HepG2 (cell line): ENCODE data around the gene TRPM5. TPM values are rescaled to one million over a fixed set of nuclear protein-coding genes. Genes with fewer than 3 reads are reported as not detected.

Source experiments
- KAT7 ChIP-seq: IDR thresholded peaks from 2 replicates; pipeline ENCODE4 v1.6.1; 2018; ENCODE audit warnings: borderline replicate concordance, missing compliant biosample characterization
- LCORL ChIP-seq, 2 experiments: fragments of 450-650 bp in 1 of 2; sonication (generic) in 1 of 2; formaldehyde crosslinking in 1 of 2; IDR thresholded peaks; 2 replicates each; pipeline versions ENCODE4 v1.5.0 to v1.6.1; 2017 to 2020; ENCODE audit warnings: antibody characterized with exemption in 1 of 2, missing genetic modification reagents in 1 of 2
- NFIC ChIP-seq: IDR thresholded peaks from 2 replicates; pipeline ENCODE4 v1.6.1; 2012; ENCODE audit warnings: mild to moderate bottlenecking, low read length, inconsistent platforms
- NPAS2 ChIP-seq: sonication (generic); formaldehyde crosslinking; IDR thresholded peaks from 2 replicates; pipeline ENCODE4 v1.8.0; 2022; ENCODE audit warnings: mild to moderate bottlenecking, missing genetic modification reagents, borderline replicate concordance
- PAX8 ChIP-seq: sonication (generic); formaldehyde crosslinking; IDR thresholded peaks from 2 replicates; pipeline ENCODE4 v1.8.0; 2022; ENCODE audit warnings: mild to moderate bottlenecking, missing genetic modification reagents, borderline replicate concordance
- PLRG1 ChIP-seq: fragments of 450-650 bp; conservative IDR thresholded peaks from 2 replicates; pipeline ENCODE4 v1.6.1; 2016
- SMC3 ChIP-seq: IDR thresholded peaks from 2 replicates; pipeline ENCODE4 v1.6.1; 2011; ENCODE audit warnings: low read length, improper control_type of control experiment
- SP1 ChIP-seq, 2 experiments: fragments of 450-650 bp in 1 of 2; sonication (generic) in 1 of 2; formaldehyde crosslinking in 1 of 2; IDR thresholded peaks; 2 replicates each; pipeline versions ENCODE4 v1.4.0 to v1.6.1; 2016 to 2020; ENCODE audit warnings: missing genetic modification reagents in 1 of 2
- ZKSCAN5 ChIP-seq: sonication (generic); formaldehyde crosslinking; IDR thresholded peaks from 2 replicates; pipeline ENCODE4 v1.5.1; 2020; ENCODE audit warnings: mild to moderate bottlenecking, missing genetic modification reagents
- ZNF292 ChIP-seq: sonication (generic); formaldehyde crosslinking; IDR thresholded peaks from 2 replicates; pipeline ENCODE4 v1.8.1; 2022; ENCODE audit warnings: mild to moderate bottlenecking, low read depth, missing genetic modification reagents, borderline replicate concordance
- ZNF326 ChIP-seq: sonication (generic); formaldehyde crosslinking; IDR thresholded peaks from 2 replicates; pipeline ENCODE4 v1.4.0; 2020; ENCODE audit warnings: missing genetic modification reagents, borderline replicate concordance
- ZNF329 ChIP-seq: sonication (generic); formaldehyde crosslinking; IDR thresholded peaks from 2 replicates; pipeline ENCODE4 v1.9.0; 2021; ENCODE audit warnings: low read depth, mild to moderate bottlenecking, missing genetic modification reagents
- ZNF33A ChIP-seq: sonication (generic); formaldehyde crosslinking; IDR thresholded peaks from 2 replicates; pipeline ENCODE4 v1.5.1; 2020; ENCODE audit warnings: missing genetic modification reagents, mild to moderate bottlenecking, moderate library complexity, borderline replicate concordance
- ZNF569 ChIP-seq: sonication (generic); formaldehyde crosslinking; IDR thresholded peaks from 2 replicates; pipeline ENCODE4 v1.5.0; 2020; ENCODE audit warnings: mild to moderate bottlenecking, missing genetic modification reagents, moderate library complexity, borderline replicate concordance
- ZNF816 ChIP-seq: sonication (generic); formaldehyde crosslinking; IDR thresholded peaks from 2 replicates; pipeline ENCODE4 v1.8.0; 2022; ENCODE audit warnings: missing genetic modification reagents, mild to moderate bottlenecking, borderline replicate concordance
- polyA plus RNA-seq, 8 experiments: library from polyadenylated mRNA; depleted of rRNA in 3 of 8; stranded (reverse) in 7 of 8; unstranded in 1 of 8; fragments of >200 nt; fragmentation: Illumina TruSeq in 4 of 8; extraction: Trizol in 4 of 8; gene quantifications; 2 replicates each; pipeline versions ENCODE4 v1.2.1 to v1.2.3, GENCODE V29; 2011 to 2016; ENCODE audit warnings: low read depth in 4 of 8, missing spikeins in 1 of 8, mixed read lengths in 1 of 8; ENCODE audit not compliant: insufficient read depth in 1 of 8
- total RNA-seq, 5 experiments: library from RNA; depleted of rRNA; stranded (reverse); fragments of >200 nt; fragmentation: Illumina TruSeq; extraction: Trizol; gene quantifications; 2 replicates each; pipeline ENCODE4 v1.2.3, GENCODE V29; 2016; ENCODE audit warnings: low read depth in 1 of 5
- TF ChIP-seq, protein P1 (sequence below), 2 experiments: sonication (generic) in 1 of 2; formaldehyde crosslinking in 1 of 2; IDR thresholded peaks; 2 replicates each; pipeline versions ENCODE4 v1.4.0 to v1.6.1; 2016 to 2020; ENCODE audit warnings: borderline replicate concordance in 1 of 2, low read depth in 1 of 2, mild to moderate bottlenecking in 1 of 2, missing genetic modification reagents in 1 of 2
- TF ChIP-seq, protein P2 (sequence below): IDR thresholded peaks from 2 replicates; pipeline ENCODE4 v1.6.1; 2018; ENCODE audit warnings: missing genetic modification reagents, mild to moderate bottlenecking, missing compliant biosample characterization
- TF ChIP-seq, protein P3 (sequence below): sonication (generic); formaldehyde crosslinking; IDR thresholded peaks from 2 replicates; pipeline ENCODE4 v1.5.0; 2020; ENCODE audit warnings: missing genetic modification reagents
- TF ChIP-seq, protein P4 (sequence below): sonication (generic); formaldehyde crosslinking; IDR thresholded peaks from 2 replicates; pipeline ENCODE4 v1.5.0; 2020; ENCODE audit warnings: mild to moderate bottlenecking, missing genetic modification reagents, moderate library complexity

The TRPM5 gene
- total and polyA plus RNA-seq, 2 of the 13 experiments (the other 11 are each of a cell fraction or from before 2014, with no cell fraction given), result 0.12 TPM; not detected in 1

DNA sequence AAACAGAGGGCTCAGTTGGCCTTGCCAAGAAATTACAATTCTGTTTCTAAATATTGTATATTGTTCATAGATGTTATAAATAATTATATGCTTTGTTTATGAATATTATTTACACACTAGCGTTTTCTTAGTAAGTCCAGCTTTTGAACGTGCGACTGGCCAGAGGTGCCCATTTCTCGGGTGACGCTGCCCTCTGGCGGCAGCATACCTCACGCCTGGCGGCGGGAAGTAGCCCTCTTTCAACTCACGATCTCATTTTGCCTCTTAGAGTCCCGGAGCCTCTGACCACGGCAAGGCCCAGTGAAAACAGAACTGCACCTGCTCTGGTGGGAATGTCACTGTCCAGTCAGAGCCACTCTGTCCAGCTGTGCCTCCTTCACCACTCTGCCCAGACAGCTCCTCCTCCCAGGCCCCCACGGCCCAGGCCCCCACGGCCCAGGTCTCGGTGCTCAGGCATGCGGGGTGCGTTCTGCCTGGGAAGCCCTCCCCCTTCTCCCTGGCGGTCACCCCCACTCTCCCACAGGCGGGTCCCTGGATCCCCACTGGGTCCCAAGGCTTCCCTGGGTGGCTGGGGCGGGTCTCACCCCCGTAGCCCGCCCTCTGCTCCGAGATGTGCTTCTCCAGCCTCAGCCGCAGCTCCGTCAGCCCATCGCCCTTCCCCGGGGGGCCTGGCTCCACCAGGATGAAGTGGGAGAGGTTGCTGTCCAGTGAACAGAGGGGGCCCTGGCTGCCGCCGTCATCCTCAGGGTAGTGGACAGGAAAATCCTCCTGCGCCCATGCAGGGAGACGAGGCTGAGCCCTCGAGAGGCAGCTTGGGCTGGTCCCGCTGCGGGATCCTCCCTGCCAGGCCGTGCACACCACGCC lies 24.4 kb downstream of the TRPM5 start (continued):
- TF ChIP-seq NPAS2 (no peak), PLRG1 (no peak), NFIC (no peak), KAT7 (CRISPR knock-in tag) (no peak), SMC3 (peak; percentile 84), ZNF292 (CRISPR knock-in tag) (no peak), ZNF326 (CRISPR knock-in tag) (no peak), ZKSCAN5 (CRISPR knock-in tag) (no peak), ZNF569 (CRISPR knock-in tag) (no peak), SP1 (IDR thresholded peaks at IDR 0.05) (no peak), SP1 (CRISPR knock-in tag; IDR thresholded peaks at IDR 0.05) (0 out of 2 replicates have a peak, but pooled peaks have one; percentile 12), ZNF816 (no peak), PAX8 (no peak), ZNF329 (CRISPR knock-in tag) (0 out of 2 replicates have a peak, but pooled peaks have one; percentile 36), ZNF33A (no peak), LCORL (IDR thresholded peaks at IDR 0.05) (no peak), LCORL (CRISPR knock-in tag; IDR thresholded peaks at IDR 0.05) (no peak)
- TF ChIP-seq, protein P1, sequence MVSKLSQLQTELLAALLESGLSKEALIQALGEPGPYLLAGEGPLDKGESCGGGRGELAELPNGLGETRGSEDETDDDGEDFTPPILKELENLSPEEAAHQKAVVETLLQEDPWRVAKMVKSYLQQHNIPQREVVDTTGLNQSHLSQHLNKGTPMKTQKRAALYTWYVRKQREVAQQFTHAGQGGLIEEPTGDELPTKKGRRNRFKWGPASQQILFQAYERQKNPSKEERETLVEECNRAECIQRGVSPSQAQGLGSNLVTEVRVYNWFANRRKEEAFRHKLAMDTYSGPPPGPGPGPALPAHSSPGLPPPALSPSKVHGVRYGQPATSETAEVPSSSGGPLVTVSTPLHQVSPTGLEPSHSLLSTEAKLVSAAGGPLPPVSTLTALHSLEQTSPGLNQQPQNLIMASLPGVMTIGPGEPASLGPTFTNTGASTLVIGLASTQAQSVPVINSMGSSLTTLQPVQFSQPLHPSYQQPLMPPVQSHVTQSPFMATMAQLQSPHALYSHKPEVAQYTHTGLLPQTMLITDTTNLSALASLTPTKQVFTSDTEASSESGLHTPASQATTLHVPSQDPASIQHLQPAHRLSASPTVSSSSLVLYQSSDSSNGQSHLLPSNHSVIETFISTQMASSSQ (IDR thresholded peaks at IDR 0.05; ENCODE audit: low read depth), result no peak
- TF ChIP-seq, protein P1 (CRISPR knock-in tag; IDR thresholded peaks at IDR 0.05; ENCODE audit: borderline replicate concordance), result no peak
- TF ChIP-seq, protein P2, sequence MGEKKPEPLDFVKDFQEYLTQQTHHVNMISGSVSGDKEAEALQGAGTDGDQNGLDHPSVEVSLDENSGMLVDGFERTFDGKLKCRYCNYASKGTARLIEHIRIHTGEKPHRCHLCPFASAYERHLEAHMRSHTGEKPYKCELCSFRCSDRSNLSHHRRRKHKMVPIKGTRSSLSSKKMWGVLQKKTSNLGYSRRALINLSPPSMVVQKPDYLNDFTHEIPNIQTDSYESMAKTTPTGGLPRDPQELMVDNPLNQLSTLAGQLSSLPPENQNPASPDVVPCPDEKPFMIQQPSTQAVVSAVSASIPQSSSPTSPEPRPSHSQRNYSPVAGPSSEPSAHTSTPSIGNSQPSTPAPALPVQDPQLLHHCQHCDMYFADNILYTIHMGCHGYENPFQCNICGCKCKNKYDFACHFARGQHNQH (CRISPR knock-in tag), result 0 out of 2 replicates have a peak, but pooled peaks have one; percentile 31
- TF ChIP-seq, protein P3, sequence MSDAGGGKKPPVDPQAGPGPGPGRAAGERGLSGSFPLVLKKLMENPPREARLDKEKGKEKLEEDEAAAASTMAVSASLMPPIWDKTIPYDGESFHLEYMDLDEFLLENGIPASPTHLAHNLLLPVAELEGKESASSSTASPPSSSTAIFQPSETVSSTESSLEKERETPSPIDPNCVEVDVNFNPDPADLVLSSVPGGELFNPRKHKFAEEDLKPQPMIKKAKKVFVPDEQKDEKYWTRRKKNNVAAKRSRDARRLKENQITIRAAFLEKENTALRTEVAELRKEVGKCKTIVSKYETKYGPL, result no peak
- TF ChIP-seq, protein P4, sequence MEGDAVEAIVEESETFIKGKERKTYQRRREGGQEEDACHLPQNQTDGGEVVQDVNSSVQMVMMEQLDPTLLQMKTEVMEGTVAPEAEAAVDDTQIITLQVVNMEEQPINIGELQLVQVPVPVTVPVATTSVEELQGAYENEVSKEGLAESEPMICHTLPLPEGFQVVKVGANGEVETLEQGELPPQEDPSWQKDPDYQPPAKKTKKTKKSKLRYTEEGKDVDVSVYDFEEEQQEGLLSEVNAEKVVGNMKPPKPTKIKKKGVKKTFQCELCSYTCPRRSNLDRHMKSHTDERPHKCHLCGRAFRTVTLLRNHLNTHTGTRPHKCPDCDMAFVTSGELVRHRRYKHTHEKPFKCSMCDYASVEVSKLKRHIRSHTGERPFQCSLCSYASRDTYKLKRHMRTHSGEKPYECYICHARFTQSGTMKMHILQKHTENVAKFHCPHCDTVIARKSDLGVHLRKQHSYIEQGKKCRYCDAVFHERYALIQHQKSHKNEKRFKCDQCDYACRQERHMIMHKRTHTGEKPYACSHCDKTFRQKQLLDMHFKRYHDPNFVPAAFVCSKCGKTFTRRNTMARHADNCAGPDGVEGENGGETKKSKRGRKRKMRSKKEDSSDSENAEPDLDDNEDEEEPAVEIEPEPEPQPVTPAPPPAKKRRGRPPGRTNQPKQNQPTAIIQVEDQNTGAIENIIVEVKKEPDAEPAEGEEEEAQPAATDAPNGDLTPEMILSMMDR (CRISPR knock-in tag), result peak; percentile 93
